Measurements from ENCODE around the gene RRAGD. TPM values are rescaled to one million over a fixed set of nuclear protein-coding genes. Genes with fewer than 3 reads are reported as not detected.

The RRAGD gene
- total RNA-seq, 4 donors from 2014 or later, result 18.7 to 31.4 (median 19.9) TPM

DNA sequence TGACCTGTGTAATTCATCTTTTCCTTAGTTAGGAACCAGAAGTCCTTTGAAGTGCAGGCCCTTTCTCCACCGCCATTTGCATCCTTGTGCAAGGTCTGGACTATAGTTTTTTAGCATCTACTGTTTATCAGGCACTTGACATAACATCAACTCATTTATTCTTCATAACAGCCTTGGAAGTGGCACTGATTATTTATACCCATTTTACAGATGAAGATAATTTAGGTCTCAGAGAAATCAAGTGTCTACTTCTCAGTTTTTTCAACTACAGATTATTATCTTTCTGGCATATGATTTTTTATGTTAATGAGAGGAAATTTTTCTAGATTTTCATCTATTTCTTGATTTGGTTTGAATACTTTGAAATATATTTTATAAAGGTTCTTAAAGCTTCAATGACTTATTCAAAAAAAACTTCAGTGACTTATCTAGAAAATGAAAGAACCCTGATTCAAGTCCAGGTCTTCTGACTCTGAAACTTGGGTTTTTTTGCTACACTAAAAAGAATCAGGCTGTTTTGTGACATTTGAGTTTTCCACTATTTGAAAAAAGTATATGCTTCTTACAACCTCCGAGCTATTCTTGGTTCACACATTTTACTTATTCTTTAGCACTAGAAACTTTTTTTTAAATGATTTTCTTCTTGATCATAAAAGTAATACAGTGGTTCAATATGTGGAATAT, 56.4 kb downstream of the RRAGD start:
- intact Hi-C loops (cut with DNase I), result no loop called here
- WGBS, result 88% methylated on average over 2 of the region's 2 CpGs
- Histone ChIP-seq H3K4me1 (peaks cover 5 to 20% (median 14%) of the 10 kb centered on the region in 4 donors), H3K9me3 (no peaks in the 10 kb centered on the region), H3K27me3 (no peaks in the 10 kb centered on the region), H3K4me3 (no peak overlapping the region), H3K36me3 (no peaks in the 10 kb centered on the region), H3K27ac (replicated peaks in 1 of 4) (no peak overlapping the region)
- TF ChIP-seq POLR2A (IDR thresholded peaks at IDR 0.05; ENCODE audit: low read depth) (no peak), POLR2AphosphoS5 (IDR thresholded peaks at IDR 0.05) (no peak), EP300 (IDR thresholded peaks at IDR 0.05) (no peak)
- TF ChIP-seq, protein P1, sequence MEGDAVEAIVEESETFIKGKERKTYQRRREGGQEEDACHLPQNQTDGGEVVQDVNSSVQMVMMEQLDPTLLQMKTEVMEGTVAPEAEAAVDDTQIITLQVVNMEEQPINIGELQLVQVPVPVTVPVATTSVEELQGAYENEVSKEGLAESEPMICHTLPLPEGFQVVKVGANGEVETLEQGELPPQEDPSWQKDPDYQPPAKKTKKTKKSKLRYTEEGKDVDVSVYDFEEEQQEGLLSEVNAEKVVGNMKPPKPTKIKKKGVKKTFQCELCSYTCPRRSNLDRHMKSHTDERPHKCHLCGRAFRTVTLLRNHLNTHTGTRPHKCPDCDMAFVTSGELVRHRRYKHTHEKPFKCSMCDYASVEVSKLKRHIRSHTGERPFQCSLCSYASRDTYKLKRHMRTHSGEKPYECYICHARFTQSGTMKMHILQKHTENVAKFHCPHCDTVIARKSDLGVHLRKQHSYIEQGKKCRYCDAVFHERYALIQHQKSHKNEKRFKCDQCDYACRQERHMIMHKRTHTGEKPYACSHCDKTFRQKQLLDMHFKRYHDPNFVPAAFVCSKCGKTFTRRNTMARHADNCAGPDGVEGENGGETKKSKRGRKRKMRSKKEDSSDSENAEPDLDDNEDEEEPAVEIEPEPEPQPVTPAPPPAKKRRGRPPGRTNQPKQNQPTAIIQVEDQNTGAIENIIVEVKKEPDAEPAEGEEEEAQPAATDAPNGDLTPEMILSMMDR (IDR thresholded peaks at IDR 0.05), result no peak
- no peak for DNase-seq (ENCODE audit: extremely low spot score)

DNA sequence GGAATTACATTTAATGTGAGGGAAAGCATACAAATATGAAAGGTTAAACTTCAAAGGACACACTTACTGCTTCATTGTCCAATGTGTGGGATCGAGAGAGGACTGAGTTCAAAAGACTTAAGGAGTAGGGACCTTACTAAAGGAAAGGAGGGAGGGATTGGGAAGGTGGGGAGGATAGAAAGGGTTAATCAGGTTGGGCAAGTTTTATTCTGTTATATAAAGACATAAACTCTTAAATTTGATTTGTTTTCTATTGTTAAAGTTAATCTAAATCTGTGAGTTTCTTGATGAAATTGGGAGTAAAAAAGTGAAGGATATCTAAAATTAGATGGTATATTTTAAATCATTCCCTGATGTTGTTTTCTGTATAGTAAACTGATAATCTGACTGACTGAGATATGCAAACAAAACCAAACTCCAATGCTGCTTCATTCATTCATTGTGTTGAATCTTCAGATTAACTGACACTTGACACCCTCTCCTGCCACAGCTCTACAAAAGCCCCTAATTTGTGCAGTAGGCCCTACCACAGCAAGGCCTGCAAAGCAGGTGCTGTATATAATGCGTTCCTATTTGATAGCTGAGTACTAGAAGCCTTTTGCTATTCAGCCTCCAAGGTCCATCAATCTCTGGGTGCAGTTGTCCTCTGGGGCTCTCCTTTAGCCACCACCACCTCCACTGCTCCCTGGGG, 58.2 kb downstream of the RRAGD start:
- intact Hi-C loops (cut with DNase I), result loop anchor here (2.0 to 5.0 kb wide), 2 partner anchors 15 to 367 kb away; no protein-coding TSS in a partner anchor
- Histone ChIP-seq H3K36me3 (no peaks in the 10 kb centered on the region), H3K9me3 (no peaks in the 10 kb centered on the region), H3K4me3 (peak overlapping the region in 1 of 4 donors; percentile 78), H3K27ac (replicated peaks in 1 of 4) (peak overlapping the region in 3 of 4 donors; percentile 96 to 98 (median 98)), H3K4me1 (peaks cover 18 to 38% (median 32%) of the 10 kb centered on the region in 4 donors), H3K27me3 (no peaks in the 10 kb centered on the region)
- DNase-seq (ENCODE audit: extremely low spot score), result no peak
- WGBS, result 96% methylated on average over 2 of the region's 2 CpGs
- TF ChIP-seq POLR2A (IDR thresholded peaks at IDR 0.05; ENCODE audit: low read depth) (no peak), EP300 (IDR thresholded peaks at IDR 0.05) (no peak), POLR2AphosphoS5 (IDR thresholded peaks at IDR 0.05) (no peak)
- TF ChIP-seq, protein P1 (IDR thresholded peaks at IDR 0.05), result no peak

DNA sequence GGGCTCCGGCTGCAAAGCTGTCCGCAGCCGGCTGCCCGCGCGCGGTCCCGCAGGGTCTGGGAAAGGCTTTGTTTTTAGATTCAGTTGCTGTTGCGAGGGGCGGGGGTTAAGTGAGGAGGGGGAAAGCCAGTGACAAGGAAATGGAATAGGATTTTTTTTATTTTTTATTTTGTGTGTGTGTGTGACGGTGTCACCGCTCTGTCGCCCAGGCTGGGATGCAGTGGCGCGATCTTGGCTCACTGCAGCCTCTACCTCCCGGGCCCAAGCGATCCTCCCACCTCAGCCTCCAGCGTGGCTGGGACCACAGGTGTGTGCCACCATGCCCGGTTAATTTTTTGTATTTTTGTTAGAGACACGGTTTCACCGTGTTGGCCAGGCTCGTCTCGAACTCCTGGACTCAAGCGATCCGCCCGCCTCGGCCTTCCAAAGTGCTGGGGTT, 58.9 kb downstream of the RRAGD start:
- Histone ChIP-seq H3K27ac (replicated peaks in 1 of 4) (peak overlapping the region; percentile 96 to 98 (median 98)), H3K9me3 (no peaks in the 10 kb centered on the region), H3K36me3 (no peaks in the 10 kb centered on the region), H3K4me3 (peak overlapping the region; percentile 75 to 92 (median 84)), H3K27me3 (no peaks in the 10 kb centered on the region), H3K4me1 (peaks cover 25 to 45% (median 39%) of the 10 kb centered on the region in 4 donors)
- no peak for DNase-seq (ENCODE audit: extremely low spot score)
- WGBS, result 42% methylated on average over 27 of the region's 27 CpGs
- intact Hi-C loops (cut with DNase I), result loop anchor here (2.0 to 5.0 kb wide), 2 partner anchors 16 to 366 kb away; no protein-coding TSS in a partner anchor
- no peak for TF ChIP-seq POLR2A (IDR thresholded peaks at IDR 0.05; ENCODE audit: low read depth)
- TF ChIP-seq EP300 (IDR thresholded peaks at IDR 0.05), result no peak
- no peak for TF ChIP-seq POLR2AphosphoS5 (IDR thresholded peaks at IDR 0.05)
- TF ChIP-seq, protein P1 (IDR thresholded peaks at IDR 0.05), result no peak

DNA sequence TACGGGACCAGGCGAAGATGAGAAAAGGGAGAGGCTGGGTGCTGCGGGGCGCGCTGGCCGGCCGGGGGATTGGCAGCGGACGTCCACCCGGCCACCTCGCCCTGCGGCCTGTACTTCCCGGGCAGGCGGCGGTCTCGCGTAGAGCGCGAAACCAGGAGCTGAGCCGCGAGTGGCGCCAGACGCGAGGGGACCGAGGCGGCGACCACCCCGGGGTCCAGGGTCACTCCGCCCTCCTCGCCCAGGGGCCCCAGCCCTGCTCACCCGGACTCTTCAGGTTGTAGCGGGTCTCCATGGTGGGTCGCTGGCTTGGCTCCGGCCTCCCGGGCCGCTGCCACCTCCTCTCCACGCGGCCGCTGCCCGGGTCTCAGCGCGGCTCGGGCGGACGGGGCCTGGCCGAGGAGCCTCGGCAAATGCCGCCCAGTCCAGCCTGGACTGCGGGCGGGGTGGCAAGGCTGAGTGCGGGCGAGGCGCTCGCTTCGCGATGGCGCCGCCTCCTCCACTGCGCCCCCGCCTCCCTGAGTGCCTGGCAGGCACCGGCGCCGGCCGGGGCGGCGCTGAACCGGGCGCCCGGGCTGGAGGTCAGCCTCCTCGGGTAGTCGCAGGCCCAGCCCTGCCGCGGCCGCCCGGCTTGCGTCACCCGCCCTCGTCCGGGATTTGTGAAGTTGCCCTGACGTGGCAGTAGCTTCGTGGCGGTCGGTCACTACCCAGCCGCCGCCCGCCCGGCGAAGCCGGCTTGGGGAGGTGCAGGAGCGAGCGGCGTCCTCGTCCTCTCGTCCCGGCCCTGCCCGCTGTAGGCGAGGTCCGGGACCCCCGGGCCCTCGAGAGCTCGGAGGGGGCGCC, 59.6 kb downstream of the RRAGD start, which contains the start of gene UBE2J1:
UBE2J1 (minus strand) TSS at position 445 of the 840 bp plus-strand sequence; CDS start at position 292, 153 bp downstream.
- peak within 1 kb of the TSS; percentile 96 to 98 (median 98) for H3K27ac ChIP-seq (replicated peaks in 1 of 4)
- intact Hi-C loops (cut with DNase I), result loop anchor here (2.0 to 5.0 kb wide), 2 partner anchors 16 to 365 kb away; no protein-coding TSS in a partner anchor
- DNase-seq (ENCODE audit: extremely low spot score), result peak; percentile 96
- 0% methylated on average over 60 of the region's 102 CpGs for WGBS
- H3K4me3 ChIP-seq, result peak within 1 kb of the TSS; percentile 75 to 92 (median 84)
- TF ChIP-seq EP300 (IDR thresholded peaks at IDR 0.05), result no peak
- TF ChIP-seq, protein P1 (IDR thresholded peaks at IDR 0.05), result peak in 1 of 3 experiments; percentile 2
- peak; percentile 86 for TF ChIP-seq POLR2A (IDR thresholded peaks at IDR 0.05; ENCODE audit: low read depth)
- TF ChIP-seq POLR2AphosphoS5 (IDR thresholded peaks at IDR 0.05), result peak; percentile 84 to 92
- H3K36me3 ChIP-seq, result no peaks in the 10 kb centered on the region
- H3K4me1 ChIP-seq, result peaks cover 29 to 52% (median 46%) of the 10 kb centered on the region in 4 donors
- no peaks in the 10 kb centered on the region for H3K9me3 ChIP-seq
- no peaks in the 10 kb centered on the region for H3K27me3 ChIP-seq

Measured in esophagus muscularis mucosa (tissue), 4 donors.